ENCODE measurements around the gene KLHL26. TPM values are rescaled to one million over a fixed set of nuclear protein-coding genes. Genes with fewer than 3 reads are reported as not detected.

Gene KLHL26
- total RNA-seq, 1 experiment from 2014 or later: 17.1 TPM

GRCh38 chr19:18620902-18621301, 15.9 kb upstream of the KLHL26 start:
- Histone ChIP-seq H2AFZ (ENCODE audit: low read depth, low read length, poor library complexity, severe bottlenecking) (no peak overlapping the region), H3K9me3 (ENCODE audit: control insufficient read depth in 1 of 2, insufficient read depth in 1 of 2, low read depth in 1 of 2, low read length in 2 of 2) (no peaks in the 10 kb centered on the region), H3K9me2 (ENCODE audit: insufficient read depth) (no peaks in the 10 kb centered on the region), H3K36me3 (ENCODE audit: control insufficient read depth in 1 of 2, insufficient read depth in 2 of 2, low read length in 2 of 2) (no peaks in the 10 kb centered on the region), H4K20me1 (ENCODE audit: insufficient read depth) (no peaks in the 10 kb centered on the region), H3K4me3 (replicated peaks in 1 of 2; ENCODE audit: low read depth in 1 of 2, low read length in 2 of 2) (no peak overlapping the region), H3K79me2 (ENCODE audit: insufficient read depth, low read length) (no peaks in the 10 kb centered on the region), H3K4me1 (ENCODE audit: control insufficient read depth in 1 of 2, insufficient read depth in 2 of 2, low read length in 2 of 2) (peaks cover 6 to 11% of the 10 kb centered on the region in 2 experiments; a peak in 3 of 4 replicates), H3K4me2 (ENCODE audit: low read length) (no peak overlapping the region), H3K27me3 (ENCODE audit: insufficient read depth, low read length) (no peaks in the 10 kb centered on the region), H3K27ac (ENCODE audit: low read depth, low read length) (no peak overlapping the region), H3K9ac (ENCODE audit: low read length) (no peak overlapping the region)
- ChIA-PET RAD21 (ENCODE audit: low non-redundant PET in 1 of 2, low total read pairs in 2 of 2, uncharacterized antibody in 2 of 2, unreplicated experiment in 2 of 2) (no interaction called here), CTCF (no interaction called here), POLR2A (no interaction called here)
- TF ChIP-seq ZFX (IDR thresholded peaks at IDR 0.05) (no peak), ZBTB33 (IDR thresholded peaks at IDR 0.05; ENCODE audit: extremely low read depth, insufficient replicate concordance, low read length) (no peak), POLR2AphosphoS5 (IDR thresholded peaks at IDR 0.05; ENCODE audit: low read depth, low read length) (no peak), ELF1 (IDR thresholded peaks at IDR 0.05; ENCODE audit: borderline replicate concordance, low read depth) (no peak)
- TF ChIP-seq, protein P1, sequence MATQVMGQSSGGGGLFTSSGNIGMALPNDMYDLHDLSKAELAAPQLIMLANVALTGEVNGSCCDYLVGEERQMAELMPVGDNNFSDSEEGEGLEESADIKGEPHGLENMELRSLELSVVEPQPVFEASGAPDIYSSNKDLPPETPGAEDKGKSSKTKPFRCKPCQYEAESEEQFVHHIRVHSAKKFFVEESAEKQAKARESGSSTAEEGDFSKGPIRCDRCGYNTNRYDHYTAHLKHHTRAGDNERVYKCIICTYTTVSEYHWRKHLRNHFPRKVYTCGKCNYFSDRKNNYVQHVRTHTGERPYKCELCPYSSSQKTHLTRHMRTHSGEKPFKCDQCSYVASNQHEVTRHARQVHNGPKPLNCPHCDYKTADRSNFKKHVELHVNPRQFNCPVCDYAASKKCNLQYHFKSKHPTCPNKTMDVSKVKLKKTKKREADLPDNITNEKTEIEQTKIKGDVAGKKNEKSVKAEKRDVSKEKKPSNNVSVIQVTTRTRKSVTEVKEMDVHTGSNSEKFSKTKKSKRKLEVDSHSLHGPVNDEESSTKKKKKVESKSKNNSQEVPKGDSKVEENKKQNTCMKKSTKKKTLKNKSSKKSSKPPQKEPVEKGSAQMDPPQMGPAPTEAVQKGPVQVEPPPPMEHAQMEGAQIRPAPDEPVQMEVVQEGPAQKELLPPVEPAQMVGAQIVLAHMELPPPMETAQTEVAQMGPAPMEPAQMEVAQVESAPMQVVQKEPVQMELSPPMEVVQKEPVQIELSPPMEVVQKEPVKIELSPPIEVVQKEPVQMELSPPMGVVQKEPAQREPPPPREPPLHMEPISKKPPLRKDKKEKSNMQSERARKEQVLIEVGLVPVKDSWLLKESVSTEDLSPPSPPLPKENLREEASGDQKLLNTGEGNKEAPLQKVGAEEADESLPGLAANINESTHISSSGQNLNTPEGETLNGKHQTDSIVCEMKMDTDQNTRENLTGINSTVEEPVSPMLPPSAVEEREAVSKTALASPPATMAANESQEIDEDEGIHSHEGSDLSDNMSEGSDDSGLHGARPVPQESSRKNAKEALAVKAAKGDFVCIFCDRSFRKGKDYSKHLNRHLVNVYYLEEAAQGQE (IDR thresholded peaks at IDR 0.05; ENCODE audit: low read depth): no peak
- no peak for ATAC-seq
- no peak for DNase-seq (ENCODE audit: low read depth, low spot score)
- BruUV-seq (replicated peaks): no TSS peak
- intact Hi-C loops (cut with micrococcal nuclease): no loop called here

Measured in HCT116 (cell line).